Measurements from ENCODE around the gene PYGL.
A peak's percentile ranks its signal among the peaks of the same experiment; 100 is the strongest.

PYGL gene

GRCh38 chr14:50865391-50866076 lies 78.7 kb downstream of the PYGL start:
- no peak for DNase-seq

GRCh38 chr14:50864946-50865345 lies 79.3 kb downstream of the PYGL start:
- no peak for DNase-seq

GRCh38 chr14:50864237-50864636 lies 80.0 kb downstream of the PYGL start:
- no peak for DNase-seq

DNA sequence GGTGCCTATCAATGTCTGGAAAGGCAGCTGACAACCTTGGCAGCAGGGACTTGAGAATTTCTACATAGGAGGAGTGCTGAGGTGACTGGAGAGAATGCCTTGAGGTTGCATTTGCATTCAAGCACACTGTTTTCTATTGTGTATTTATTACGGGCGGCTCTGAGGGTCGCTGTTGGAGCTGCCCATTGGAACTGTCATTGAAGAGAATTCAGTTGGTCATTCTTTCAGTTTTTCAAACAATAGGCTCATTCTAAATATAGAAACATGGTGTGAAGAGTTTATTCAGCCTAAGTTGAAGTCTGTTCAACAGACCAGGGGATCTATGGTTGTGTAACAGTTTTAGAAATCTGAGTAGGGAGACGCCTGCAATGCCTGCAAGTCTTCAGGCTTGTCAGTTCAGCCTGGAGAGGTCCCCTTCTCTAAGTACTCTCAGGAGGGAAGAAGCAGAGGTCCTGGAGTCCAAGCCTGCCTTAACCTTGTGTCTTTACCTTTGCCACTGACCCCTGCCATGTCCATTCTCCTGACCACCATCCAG lies 82.2 kb downstream of the PYGL start:
- no peak for DNase-seq

- peak; percentile 96 for DNase-seq
Observed at GRCh38 chr14:50860478-50861086, 83.7 kb downstream of the PYGL start.

- DNase-seq: no peak
Observed at GRCh38 chr14:50859296-50859624, 85.0 kb downstream of the PYGL start.

DNA sequence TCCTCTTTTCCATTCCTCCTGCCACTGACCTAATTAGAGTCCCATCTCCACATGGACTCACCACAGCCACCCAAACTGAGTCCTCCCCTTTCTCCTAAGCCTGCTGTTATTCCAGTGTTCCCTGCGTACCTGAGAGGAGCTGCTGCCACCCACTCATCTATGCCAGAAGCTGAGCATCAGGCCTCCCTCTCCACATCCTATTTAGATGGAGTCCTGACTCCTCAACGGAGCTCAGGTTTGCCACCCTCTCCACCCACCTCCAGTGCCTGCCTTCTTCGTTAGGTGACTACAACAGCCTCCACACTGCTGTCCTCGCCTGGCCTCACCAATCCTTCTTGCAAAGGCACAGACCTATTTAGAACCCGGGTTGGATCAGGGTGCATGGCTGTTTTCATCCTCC lies 87.6 kb downstream of the PYGL start:
- DNase-seq: no peak

- DNase-seq: no peak
Observed at GRCh38 chr14:50855558-50855957, 88.7 kb downstream of the PYGL start.
